NT2/D1 (cell line): ENCODE measurements around the gene TNN.

ENCODE experiments used
- DNase-seq: peaks from one replicate; pipeline ENCODE4 v3.0.0-alpha.2; 2011; ENCODE audit warnings: low read depth, low spot score
- H3K27me3 ChIP-seq: 2 replicates; pipeline ENCODE4 v1.6.0; 2011; ENCODE audit warnings: mild to moderate bottlenecking; ENCODE audit not compliant: insufficient read length, insufficient read depth
- H3K36me3 ChIP-seq: 2 replicates; pipeline ENCODE4 v1.6.1; 2011; ENCODE audit warnings: mild to moderate bottlenecking, low read length, mixed read lengths; ENCODE audit not compliant: insufficient read depth, insufficient read length
- H3K4me1 ChIP-seq: 2 replicates; pipeline ENCODE4 v1.5.1; 2011; ENCODE audit not compliant: insufficient read depth, insufficient read length
- H3K4me3 ChIP-seq: 2 replicates; pipeline ENCODE4 v1.5.1; 2011; ENCODE audit warnings: low read depth; ENCODE audit not compliant: insufficient read length
- H3K9ac ChIP-seq: 2 replicates; pipeline ENCODE4 v1.6.0; 2011; ENCODE audit warnings: low read depth; ENCODE audit not compliant: insufficient read length
- H3K9me3 ChIP-seq: 2 replicates; pipeline ENCODE4 v1.5.1; 2011; ENCODE audit warnings: mild to moderate bottlenecking, low read length; ENCODE audit not compliant: insufficient read depth
- SUZ12 ChIP-seq: IDR thresholded peaks from 2 replicates; pipeline ENCODE4 v1.6.1; 2011; ENCODE audit not compliant: insufficient read length, insufficient read depth; ENCODE audit errors: extremely low read depth
- YY1 ChIP-seq: IDR thresholded peaks from 2 replicates; pipeline ENCODE4 v1.6.1; 2011; ENCODE audit not compliant: insufficient read length, insufficient read depth
- ZNF274 ChIP-seq: IDR thresholded peaks from 2 replicates; pipeline ENCODE4 v1.6.1; 2011; ENCODE audit warnings: mild to moderate bottlenecking, low read depth, low read length

The TNN gene

GRCh38 chr1:175162955-175163354 lies 95.3 kb downstream of the TNN start:
- Histone ChIP-seq H3K9ac (no peak overlapping the region), H3K36me3 (peaks cover 36% of the 10 kb centered on the region), H3K4me1 (no peaks in the 10 kb centered on the region), H3K4me3 (no peak overlapping the region), H3K27me3 (no peaks in the 10 kb centered on the region), H3K9me3 (no peaks in the 10 kb centered on the region)
- DNase-seq, result no peak
- no peak for TF ChIP-seq ZNF274
- TF ChIP-seq SUZ12, result no peak

DNA sequence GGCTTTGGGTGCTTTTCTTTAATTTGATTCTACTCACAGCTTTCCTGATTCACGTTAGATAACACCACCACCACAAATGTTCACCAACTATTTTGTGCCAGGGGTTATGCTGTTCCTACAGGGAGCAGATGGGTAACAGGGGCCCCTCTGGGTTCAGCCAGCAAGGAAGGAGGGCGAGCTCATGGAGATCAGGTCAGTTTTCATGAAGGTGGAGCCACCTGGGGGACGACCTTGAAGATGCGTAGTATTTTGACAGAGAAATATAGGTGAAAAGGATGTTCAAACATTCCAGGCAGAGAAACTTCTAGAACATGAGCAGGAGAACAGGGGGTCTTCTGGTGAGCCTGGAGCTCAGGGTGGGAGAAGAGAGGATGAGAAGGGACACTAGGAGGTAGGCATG lies 96.1 kb downstream of the TNN start:
- TF ChIP-seq ZNF274, result no peak
- no peak for TF ChIP-seq SUZ12
- no peak for TF ChIP-seq YY1
- no peaks in the 10 kb centered on the region for H3K27me3 ChIP-seq
- no peak for DNase-seq
- H3K9ac ChIP-seq, result no peak overlapping the region
- H3K4me1 ChIP-seq, result no peaks in the 10 kb centered on the region
- peaks cover 36% of the 10 kb centered on the region for H3K36me3 ChIP-seq
- no peaks in the 10 kb centered on the region for H3K9me3 ChIP-seq
- no peak overlapping the region for H3K4me3 ChIP-seq

DNA sequence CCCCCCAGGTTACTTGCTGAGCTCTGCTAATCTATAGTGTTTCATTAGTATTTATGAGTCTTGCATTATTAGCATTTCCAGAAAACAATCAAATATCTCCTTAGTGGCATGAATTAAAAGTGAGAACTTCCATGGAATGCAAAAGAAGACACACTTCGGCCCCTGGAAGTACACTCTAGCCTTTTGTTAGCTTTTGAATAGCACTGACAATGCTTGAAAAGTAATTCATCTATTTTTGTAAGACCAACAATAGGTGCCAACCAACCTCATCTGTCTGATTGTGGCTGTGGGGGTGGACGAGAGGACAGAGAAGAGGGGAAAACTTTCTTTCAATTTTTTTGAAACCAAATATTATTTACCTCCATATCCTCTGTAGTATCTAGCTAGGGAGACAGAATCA lies 97.1 kb downstream of the TNN start:
- TF ChIP-seq ZNF274, result no peak
- TF ChIP-seq YY1, result no peak
- no peak for TF ChIP-seq SUZ12
- H3K4me3 ChIP-seq, result no peak overlapping the region
- H3K9me3 ChIP-seq, result no peaks in the 10 kb centered on the region
- H3K9ac ChIP-seq, result no peak overlapping the region
- H3K4me1 ChIP-seq, result no peaks in the 10 kb centered on the region
- peaks cover 34% of the 10 kb centered on the region for H3K36me3 ChIP-seq
- H3K27me3 ChIP-seq, result no peaks in the 10 kb centered on the region
- DNase-seq, result no peak

GRCh38 chr1:175166746-175167145 lies 99.1 kb downstream of the TNN start:
- Histone ChIP-seq H3K4me1 (no peaks in the 10 kb centered on the region), H3K9ac (no peak overlapping the region), H3K9me3 (no peaks in the 10 kb centered on the region), H3K27me3 (no peaks in the 10 kb centered on the region), H3K4me3 (no peak overlapping the region), H3K36me3 (peaks cover 22% of the 10 kb centered on the region)
- no peak for DNase-seq
- TF ChIP-seq SUZ12 (no peak), YY1 (no peak), ZNF274 (no peak)

- no peaks in the 10 kb centered on the region for H3K9me3 ChIP-seq
- no peaks in the 10 kb centered on the region for H3K4me1 ChIP-seq
- no peak for DNase-seq
- TF ChIP-seq ZNF274, result no peak
- no peak for TF ChIP-seq YY1
- TF ChIP-seq SUZ12, result no peak
- no peaks in the 10 kb centered on the region for H3K27me3 ChIP-seq
- H3K4me3 ChIP-seq, result no peak overlapping the region
- no peak overlapping the region for H3K9ac ChIP-seq
- peaks cover 22% of the 10 kb centered on the region for H3K36me3 ChIP-seq
These were observed 100.2 kb downstream of the TNN start for GRCh38 chr1:175167861-175168260.

- Histone ChIP-seq H3K9ac (no peak overlapping the region), H3K9me3 (no peaks in the 10 kb centered on the region), H3K4me3 (no peak overlapping the region), H3K36me3 (peaks cover 16% of the 10 kb centered on the region), H3K27me3 (no peaks in the 10 kb centered on the region), H3K4me1 (no peaks in the 10 kb centered on the region)
- TF ChIP-seq YY1 (no peak), ZNF274 (no peak), SUZ12 (no peak)
- DNase-seq, result no peak
These were observed 101.1 kb downstream of the TNN start for GRCh38 chr1:175168782-175169181.

GRCh38 chr1:175169286-175170018 lies 101.8 kb downstream of the TNN start:
- Histone ChIP-seq H3K4me3 (no peak overlapping the region), H3K36me3 (peaks cover 15% of the 10 kb centered on the region)

More at GRCh38 chr1:175169286-175170018, 101.8 kb downstream of the TNN start:
- TF ChIP-seq YY1 (no peak), ZNF274 (no peak), SUZ12 (no peak)
- no peak overlapping the region for H3K9ac ChIP-seq
- no peaks in the 10 kb centered on the region for H3K9me3 ChIP-seq
- H3K27me3 ChIP-seq, result no peaks in the 10 kb centered on the region
- no peaks in the 10 kb centered on the region for H3K4me1 ChIP-seq
- no peak for DNase-seq
